AG10803 (cell line): ENCODE measurements around the gene GAREM1.

Experiments
- DNase-seq: peaks from one replicate; pipeline ENCODE4 v3.0.0; 2010; ENCODE audit warnings: low read depth
- H3K4me3 ChIP-seq: 2 replicates; pipeline ENCODE4 v1.5.1; 2011; ENCODE audit warnings: mild to moderate bottlenecking, low read length, control low read depth
- TF ChIP-seq, protein P1 (sequence below): conservative IDR thresholded peaks from 2 replicates; pipeline ENCODE4 v1.5.1; 2011; ENCODE audit warnings: mild to moderate bottlenecking, low read length, control low read depth, inconsistent platforms

Gene GAREM1

GRCh38 chr18:32262092-32262491, 208.6 kb downstream of the GAREM1 start:
- no peak for DNase-seq
- TF ChIP-seq, protein P1, sequence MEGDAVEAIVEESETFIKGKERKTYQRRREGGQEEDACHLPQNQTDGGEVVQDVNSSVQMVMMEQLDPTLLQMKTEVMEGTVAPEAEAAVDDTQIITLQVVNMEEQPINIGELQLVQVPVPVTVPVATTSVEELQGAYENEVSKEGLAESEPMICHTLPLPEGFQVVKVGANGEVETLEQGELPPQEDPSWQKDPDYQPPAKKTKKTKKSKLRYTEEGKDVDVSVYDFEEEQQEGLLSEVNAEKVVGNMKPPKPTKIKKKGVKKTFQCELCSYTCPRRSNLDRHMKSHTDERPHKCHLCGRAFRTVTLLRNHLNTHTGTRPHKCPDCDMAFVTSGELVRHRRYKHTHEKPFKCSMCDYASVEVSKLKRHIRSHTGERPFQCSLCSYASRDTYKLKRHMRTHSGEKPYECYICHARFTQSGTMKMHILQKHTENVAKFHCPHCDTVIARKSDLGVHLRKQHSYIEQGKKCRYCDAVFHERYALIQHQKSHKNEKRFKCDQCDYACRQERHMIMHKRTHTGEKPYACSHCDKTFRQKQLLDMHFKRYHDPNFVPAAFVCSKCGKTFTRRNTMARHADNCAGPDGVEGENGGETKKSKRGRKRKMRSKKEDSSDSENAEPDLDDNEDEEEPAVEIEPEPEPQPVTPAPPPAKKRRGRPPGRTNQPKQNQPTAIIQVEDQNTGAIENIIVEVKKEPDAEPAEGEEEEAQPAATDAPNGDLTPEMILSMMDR, result no peak
- H3K4me3 ChIP-seq, result no peak overlapping the region

- TF ChIP-seq, protein P1, result no peak
- DNase-seq, result no peak
- H3K4me3 ChIP-seq, result no peak overlapping the region
Observed at GRCh38 chr18:32261003-32261402, 209.7 kb downstream of the GAREM1 start.

DNA sequence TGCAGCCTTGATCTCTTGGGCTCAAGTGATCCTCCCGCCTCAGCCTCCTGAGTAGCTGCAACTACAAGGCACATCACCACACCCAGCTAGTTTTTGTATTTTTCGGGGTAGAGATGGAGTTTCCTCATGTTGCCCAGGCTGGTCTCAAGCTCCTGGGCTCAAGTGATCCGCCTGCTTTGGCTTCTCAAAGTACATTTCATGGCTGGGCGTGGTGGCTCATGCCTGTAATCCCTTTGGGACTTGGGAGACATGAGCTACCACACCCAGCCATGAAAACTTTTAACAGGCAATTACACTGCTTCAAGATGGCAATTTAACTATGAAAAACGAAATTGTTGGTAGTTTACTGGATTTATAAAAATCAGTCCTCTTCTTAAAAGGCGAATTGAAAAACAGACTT, 211.1 kb downstream of the GAREM1 start:
- H3K4me3 ChIP-seq, result no peak overlapping the region
- DNase-seq, result no peak
- TF ChIP-seq, protein P1, result no peak

DNA sequence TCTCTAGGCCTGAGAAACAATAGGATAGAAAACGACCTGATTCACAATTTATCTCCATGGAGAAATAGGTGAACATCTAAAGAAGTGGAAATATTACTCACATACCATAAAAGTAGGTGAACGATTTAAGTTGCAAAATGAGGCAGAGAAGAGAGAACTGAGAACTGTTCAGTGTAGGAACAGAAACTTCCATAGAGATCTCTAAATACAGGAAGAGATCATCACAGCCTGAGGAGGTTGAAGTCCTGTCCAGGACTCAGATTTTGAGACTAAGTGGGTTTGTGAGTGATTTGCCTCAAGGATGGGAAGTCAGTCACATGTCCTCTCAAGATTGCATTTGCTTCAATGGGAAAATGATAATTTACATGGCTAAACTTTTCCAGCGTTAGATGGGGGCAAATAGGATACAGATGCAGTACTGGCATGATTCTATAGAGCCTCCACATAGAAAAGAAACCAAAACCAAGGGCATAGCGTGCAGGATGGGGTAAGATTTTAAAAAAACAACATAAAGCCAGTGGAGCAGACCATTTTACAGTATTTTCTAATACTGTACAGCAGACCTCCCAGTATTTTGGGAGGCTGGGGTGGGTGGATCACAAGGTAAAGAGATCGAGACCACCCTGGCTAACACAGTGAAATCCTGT, 212.0 kb downstream of the GAREM1 start:
- H3K4me3 ChIP-seq, result no peak overlapping the region
- no peak for DNase-seq
- TF ChIP-seq, protein P1, result no peak

DNA sequence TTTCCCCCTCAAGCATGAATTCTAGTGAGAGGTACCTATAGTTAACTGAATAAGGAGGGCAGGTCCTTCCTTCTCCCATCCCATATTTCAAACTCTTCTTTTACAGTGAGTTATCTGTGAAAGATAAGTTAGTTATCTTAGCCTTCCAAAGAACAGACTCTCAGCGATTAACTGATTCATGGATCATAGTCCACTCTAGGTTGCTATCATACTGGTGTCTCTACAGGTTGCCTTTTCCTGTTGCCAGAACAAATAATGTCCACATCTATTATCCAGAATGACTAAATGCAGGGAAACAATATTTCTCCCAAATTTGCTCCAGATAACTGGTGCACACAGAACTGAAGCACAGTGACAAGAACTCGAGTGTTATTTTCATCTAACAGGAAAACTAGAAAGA, 212.5 kb downstream of the GAREM1 start:
- TF ChIP-seq, protein P1, result no peak
- no peak overlapping the region for H3K4me3 ChIP-seq
- DNase-seq, result no peak

DNA sequence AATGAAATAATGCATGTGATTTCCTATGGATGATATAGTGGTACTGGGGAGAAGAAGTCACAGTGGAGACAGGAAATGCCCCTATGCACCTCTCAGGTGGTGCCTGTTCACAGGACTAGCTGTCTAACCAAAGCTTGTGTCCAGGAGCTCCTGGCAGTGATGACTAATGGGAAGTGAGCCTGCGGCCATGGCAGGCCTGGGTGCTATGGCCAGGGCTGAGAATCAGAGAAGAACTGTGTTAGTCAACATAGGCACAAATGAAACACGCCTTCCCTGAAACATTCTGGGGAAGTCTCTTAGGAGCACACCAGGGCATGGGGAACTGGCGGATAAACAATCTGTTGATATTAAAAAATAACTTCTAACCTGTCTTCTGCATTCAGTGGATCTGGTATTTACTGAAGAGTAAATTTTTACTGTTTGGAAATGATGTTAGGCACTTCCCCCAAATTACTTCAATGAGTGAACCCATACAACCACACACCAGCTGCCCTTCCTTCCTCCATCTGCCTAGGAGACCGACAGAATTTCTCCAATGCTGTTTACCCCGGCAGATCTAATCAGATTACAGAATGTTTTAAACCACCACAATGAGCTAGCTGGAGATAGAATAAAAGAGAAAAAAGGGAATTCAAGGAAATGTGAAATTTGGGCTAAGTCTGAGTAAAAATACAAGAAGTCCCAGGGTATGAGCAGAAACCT, 213.4 kb downstream of the GAREM1 start:
- H3K4me3 ChIP-seq, result no peak overlapping the region
- DNase-seq, result no peak
- TF ChIP-seq, protein P1, result no peak

DNA sequence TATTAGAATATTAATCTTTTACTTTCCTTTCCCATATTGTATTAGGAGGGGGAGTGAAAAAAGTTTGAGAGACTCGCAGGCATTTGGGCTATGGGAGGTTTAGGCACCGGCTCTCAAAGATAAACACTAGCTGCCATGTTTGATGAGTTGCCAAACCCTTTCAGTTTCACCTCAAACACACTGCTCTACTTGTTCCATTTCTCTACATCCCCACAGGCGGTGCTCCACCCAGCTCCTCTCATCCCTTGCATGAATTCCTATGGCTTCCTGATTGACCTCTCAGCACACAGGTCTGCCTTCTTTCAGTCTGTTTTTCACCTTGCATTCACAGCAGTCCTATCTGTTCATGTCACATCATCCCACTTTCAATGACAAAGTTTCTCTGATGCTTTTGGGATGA, 215.1 kb downstream of the GAREM1 start:
- no peak for DNase-seq
- TF ChIP-seq, protein P1, result no peak
- H3K4me3 ChIP-seq, result no peak overlapping the region
